DOHH2 (cell line): ENCODE results near the gene RABGAP1L.

Source experiments
- CTCF ChIP-seq: fragments of 200-600 bp; sonication (generic); IDR thresholded peaks from one replicate; pipeline ENCODE4 v1.5.1; 2014; ENCODE audit warnings: antibody characterized with exemption, mild to moderate bottlenecking, low read depth, low read length; ENCODE audit not compliant: poor library complexity, severe bottlenecking
- EZH2phosphoT487 ChIP-seq: fragments of 200-600 bp; sonication (generic); IDR thresholded peaks from 2 replicates; pipeline ENCODE4 v1.6.1; 2017; ENCODE audit warnings: borderline replicate concordance, mild to moderate bottlenecking, antibody characterized with exemption, low read length, moderate library complexity, mixed read lengths

- no peak for TF ChIP-seq CTCF
- no peak for TF ChIP-seq EZH2phosphoT487
Measured at GRCh38 chr1:174433451-174433850, 274.1 kb downstream of the RABGAP1L start.
